ENCODE results near the gene ATF3.

Gene ATF3

GRCh38 chr1:212586206-212587015 is 22.1 kb upstream of the ATF3 start:
- DNase-seq (ENCODE audit: low read depth in 2 of 2): no peak

- no peak for DNase-seq (ENCODE audit: low read depth in 2 of 2)
Observed at GRCh38 chr1:212587016-212587887, 21.3 kb upstream of the ATF3 start.

- no peak for DNase-seq (ENCODE audit: low read depth in 2 of 2)
Observed at GRCh38 chr1:212587888-212588510, 20.6 kb upstream of the ATF3 start.

- no peak for DNase-seq (ENCODE audit: low read depth in 2 of 2)
Observed at GRCh38 chr1:212589446-212589845, 19.1 kb upstream of the ATF3 start.

GRCh38 chr1:212591922-212592321 is 16.6 kb upstream of the ATF3 start:
- DNase-seq (ENCODE audit: low read depth in 2 of 2): no peak

- DNase-seq (ENCODE audit: low read depth in 2 of 2): no peak
Observed at GRCh38 chr1:212593821-212594251, 14.7 kb upstream of the ATF3 start.

- DNase-seq (ENCODE audit: low read depth in 2 of 2): no peak
Observed at GRCh38 chr1:212594640-212595039, 13.9 kb upstream of the ATF3 start.

GRCh38 chr1:212595229-212595628 is 13.3 kb upstream of the ATF3 start:
- no peak for DNase-seq (ENCODE audit: low read depth in 2 of 2)

GRCh38 chr1:212595787-212596714 is 12.5 kb upstream of the ATF3 start:
- DNase-seq (ENCODE audit: low read depth in 2 of 2): no peak

- DNase-seq (ENCODE audit: low read depth in 2 of 2): no peak
Observed at GRCh38 chr1:212596798-212597197, 11.8 kb upstream of the ATF3 start.

GRCh38 chr1:212597487-212597886 is 11.1 kb upstream of the ATF3 start:
- no peak for DNase-seq (ENCODE audit: low read depth in 2 of 2)

- DNase-seq (ENCODE audit: low read depth in 2 of 2): no peak
Observed at GRCh38 chr1:212600071-212600915, 8.3 kb upstream of the ATF3 start.

GRCh38 chr1:212600980-212601379 is 7.6 kb upstream of the ATF3 start:
- DNase-seq (ENCODE audit: low read depth in 2 of 2): no peak

GRCh38 chr1:212601524-212601923 is 7.0 kb upstream of the ATF3 start:
- no peak for DNase-seq (ENCODE audit: low read depth in 2 of 2)

- DNase-seq (ENCODE audit: low read depth in 2 of 2): no peak
Observed at GRCh38 chr1:212605441-212606394, 2.8 kb upstream of the ATF3 start.

- peak in 1 of 2 donors; percentile 33 for DNase-seq (ENCODE audit: low read depth in 2 of 2)
Observed at GRCh38 chr1:212606395-212607205, 2.0 kb upstream of the ATF3 start.

- DNase-seq (ENCODE audit: low read depth in 2 of 2): no peak
Observed at GRCh38 chr1:212607206-212607912, 1.2 kb upstream of the ATF3 start.
